HK-2 (cell line): ENCODE data around the gene CAPSL.
"Not testable (repeated sequence)": the region's sequence is repeated elsewhere in the genome, so short reads cannot be mapped to it uniquely, and the experiment has no call there.

Experiments used
- DNase-seq: peaks from one replicate; pipeline ENCODE4 v3.0.0-alpha.2; 2018; ENCODE audit not compliant: unreplicated experiment

The CAPSL gene

GRCh38 chr5:35876454-35876853, 62.0 kb downstream of the CAPSL start:
- DNase-seq: no peak

GRCh38 chr5:35870605-35871004, 67.8 kb downstream of the CAPSL start:
- DNase-seq: no peak

- no peak for DNase-seq
Observed at GRCh38 chr5:35869685-35870277, 68.6 kb downstream of the CAPSL start.

DNA sequence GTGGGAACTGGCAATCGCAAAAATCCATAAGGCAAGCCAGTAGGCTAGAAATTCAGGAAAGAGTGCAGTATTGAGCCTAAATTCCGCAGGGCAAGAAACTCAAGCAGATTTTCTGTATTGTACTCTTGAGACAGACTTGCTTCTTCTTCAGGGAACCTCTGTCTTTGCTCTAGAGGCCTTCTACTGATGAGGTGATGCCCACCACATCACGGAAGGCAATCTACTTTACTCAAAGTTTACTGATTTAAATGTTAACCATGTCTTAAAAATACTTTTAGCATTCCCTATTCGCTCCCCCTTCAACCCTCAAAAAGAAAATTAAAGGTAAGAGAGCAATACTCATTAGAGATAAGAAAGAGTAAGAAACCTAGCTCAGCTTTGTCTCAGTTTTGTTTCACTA, 70.4 kb downstream of the CAPSL start:
- no peak for DNase-seq

DNA sequence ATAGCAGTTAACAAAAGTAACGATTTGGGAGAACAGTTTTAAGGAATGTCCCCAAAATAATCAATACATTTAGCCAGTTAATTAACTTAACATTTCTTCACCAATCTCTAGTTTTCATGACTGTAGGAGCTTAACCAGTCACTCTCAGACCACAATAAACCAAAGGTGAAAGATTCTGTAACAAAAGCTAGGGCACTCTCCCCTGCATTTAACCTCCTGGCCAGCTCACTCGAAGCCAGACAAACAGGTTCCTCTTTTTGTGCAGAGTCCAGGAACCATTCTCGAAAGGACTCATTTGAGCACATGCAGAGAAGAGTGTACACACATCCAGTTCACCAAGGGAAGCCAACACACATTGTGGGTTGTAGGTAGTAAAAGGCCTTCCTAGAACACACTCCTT, 75.3 kb downstream of the CAPSL start:
- DNase-seq: no peak

- DNase-seq: no peak
Observed at GRCh38 chr5:35862126-35862525, 76.3 kb downstream of the CAPSL start.

DNA sequence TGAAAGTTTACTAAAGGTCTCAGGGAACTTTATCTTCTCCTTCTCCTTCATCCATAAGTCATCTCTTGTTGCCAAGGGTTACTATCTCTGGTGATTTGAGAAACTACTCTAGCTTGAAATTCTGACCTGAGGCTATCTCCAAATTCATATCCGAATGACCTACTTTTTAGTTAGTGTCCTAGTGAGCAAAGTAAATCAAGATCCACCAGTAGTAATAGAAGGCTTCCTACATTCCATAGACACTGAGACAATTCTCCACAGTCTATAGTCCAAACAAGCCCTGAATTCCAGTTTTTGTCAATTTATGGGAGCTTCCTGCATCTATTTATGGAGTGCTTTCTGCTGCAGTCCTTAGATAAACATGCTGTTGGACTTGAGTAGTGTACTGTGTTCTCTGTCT, 76.7 kb downstream of the CAPSL start:
- no peak for DNase-seq

GRCh38 chr5:35860686-35861085, 77.7 kb downstream of the CAPSL start:
- no peak for DNase-seq

DNA sequence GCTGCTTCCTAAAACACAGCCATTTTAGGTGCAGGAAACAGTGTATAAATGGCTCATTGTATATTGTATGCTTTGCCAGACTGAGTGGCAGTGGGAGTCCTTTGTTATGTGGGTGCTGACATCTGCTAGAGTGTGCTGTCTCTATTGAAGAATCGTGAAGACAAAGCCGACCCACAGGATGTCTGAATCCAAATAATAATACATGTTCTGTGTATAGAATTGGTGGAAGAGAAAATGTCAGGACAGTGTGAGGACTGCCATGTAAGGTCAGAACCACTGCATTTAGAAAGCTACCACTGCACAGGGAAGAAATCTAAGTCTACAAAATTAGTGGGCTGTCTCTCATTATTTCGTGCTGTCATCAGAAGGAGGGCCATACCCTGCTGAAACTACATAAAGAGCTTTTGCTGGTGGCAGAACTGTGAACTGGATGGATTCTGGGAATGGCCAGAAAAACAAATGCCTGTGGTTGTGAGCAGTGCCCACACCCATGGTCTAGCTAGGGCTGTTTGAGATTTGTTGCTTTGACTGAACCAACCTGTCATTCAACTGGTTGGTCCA, 79.2 kb downstream of the CAPSL start:
- DNase-seq: no peak

DNA sequence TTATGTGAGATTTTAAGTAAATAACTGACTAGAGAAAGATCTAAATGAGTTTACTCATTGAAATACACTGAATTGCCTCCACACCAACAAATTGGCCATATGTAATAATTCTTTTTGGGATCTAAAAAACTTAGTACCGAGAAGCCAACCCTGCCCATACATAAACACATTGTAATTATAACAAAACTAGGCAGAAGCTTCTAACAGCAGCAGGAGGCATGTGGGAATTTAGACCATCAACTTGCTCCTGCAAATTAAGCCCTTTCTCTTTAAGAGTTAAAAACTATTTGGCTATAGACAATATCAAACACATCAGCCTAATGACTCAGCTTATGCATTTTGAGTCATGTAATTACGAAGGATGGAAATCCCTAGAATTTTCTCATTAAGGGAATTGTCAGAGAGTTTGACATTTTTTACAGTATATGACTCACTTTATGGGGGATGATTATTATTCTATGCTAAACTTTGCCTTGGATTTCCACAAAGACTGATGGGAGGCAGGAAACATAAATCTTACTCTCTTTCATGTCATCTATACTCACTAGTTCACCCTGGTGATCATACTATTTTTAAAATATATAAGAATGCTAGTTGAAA, 80.7 kb downstream of the CAPSL start:
- no peak for DNase-seq

GRCh38 chr5:35856765-35857351, 81.6 kb downstream of the CAPSL start, which contains the start of gene IL7R:
Gene IL7R, plus strand, starts transcription at chr5:35856891. Its CDS starts 87 bp downstream, at chr5:35856978.
- no peak for DNase-seq

GRCh38 chr5:35856186-35856764, 82.1 kb downstream of the CAPSL start:
- DNase-seq: not testable (repeated sequence)

DNA sequence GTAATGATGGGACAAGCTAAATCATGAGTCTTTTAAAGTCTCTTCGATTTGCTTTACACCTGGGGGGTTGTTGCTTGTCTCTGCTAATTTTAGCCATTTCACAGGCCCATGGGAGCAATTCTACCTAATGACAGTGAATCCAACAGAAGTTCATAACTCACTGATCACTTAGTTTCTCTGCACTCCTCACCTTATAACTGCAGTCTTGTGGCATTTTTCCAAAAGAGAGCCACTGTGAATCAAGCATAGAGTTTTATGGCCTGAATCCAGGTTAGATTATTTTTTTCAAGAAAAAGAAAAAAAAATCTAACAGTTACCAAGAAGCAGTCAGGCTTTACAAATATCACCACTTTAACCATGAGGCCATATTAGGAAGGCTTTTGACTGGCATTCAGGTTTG, 83.2 kb downstream of the CAPSL start:
- DNase-seq: no peak
